HG03066 (cell line): Measurements from ENCODE around the gene KLHL14.

Experiments used
- ATAC-seq: cut with Tn5 transposase; IDR thresholded peaks from one replicate; pipeline ENCODE4 v1.9.1; 2021; ENCODE audit warnings: low read depth; ENCODE audit not compliant: unreplicated experiment

Gene KLHL14

DNA sequence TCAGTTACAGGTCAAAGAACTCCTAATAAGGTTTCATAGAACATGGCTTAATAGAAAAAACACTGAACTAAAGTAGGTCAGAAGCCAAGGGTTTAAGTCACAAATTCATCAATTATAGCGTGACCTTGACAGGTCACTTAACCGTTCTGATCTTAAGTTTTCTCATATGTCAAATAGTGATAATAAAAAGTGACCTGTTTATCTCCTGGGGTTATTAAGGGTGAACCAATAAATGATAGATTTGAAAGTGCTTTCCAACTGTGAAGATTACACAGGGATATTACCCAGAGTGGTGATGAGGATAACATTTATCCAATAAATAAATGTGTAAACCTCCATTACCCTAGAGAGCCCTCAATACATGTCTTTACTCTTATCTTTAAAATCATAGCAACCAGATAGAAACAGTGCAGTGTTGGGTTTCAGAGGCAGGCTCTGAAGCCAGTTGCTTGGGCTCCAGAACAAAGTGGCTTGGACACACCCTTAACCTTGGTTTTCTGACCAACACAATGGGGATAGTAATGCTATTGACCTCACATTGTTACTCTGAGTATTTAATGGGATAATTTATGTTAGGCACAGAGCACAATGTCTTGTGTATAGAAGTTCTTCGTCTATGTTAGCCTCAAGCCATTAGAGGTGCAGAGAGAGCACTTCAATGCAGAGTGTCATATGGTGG is 48.6 kb downstream of the KLHL14 start:
- ATAC-seq, result no peak

DNA sequence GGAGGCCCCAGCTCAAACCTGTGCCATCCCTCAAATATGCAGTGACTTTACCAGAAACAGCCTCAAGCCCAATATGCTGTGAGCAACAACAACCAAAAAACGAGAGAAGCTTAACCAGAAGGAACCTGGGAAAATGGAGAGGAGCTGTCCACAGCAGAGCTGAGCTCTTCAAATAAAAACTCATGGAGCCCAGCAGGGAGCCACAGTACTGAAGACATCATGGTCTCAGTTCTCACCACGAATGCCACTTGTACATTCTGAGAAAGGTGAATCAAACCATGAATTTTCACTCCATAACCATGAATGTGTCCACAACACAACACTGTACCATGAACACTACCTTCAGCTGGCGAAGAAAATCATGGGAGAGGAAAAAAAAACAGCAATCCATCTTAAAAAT is 50.5 kb downstream of the KLHL14 start:
- ATAC-seq, result no peak

DNA sequence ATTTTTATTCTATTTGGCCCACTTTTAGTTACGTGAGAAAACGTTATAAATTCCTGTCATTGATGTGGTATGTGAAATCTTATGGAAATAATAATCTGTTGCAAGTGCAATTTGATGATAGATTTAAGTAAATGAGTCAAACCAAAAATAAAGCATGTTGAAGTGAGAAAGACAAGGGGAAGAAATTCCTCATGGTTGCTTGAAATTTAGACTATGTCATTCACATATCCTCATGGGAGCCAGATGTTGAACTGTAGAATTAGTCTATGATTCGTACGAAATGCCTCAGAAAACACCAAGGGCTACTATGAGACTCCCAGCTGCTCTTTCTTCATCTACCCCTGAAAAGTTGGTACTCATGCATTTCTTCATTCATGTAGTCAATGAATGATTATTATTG is 55.7 kb downstream of the KLHL14 start:
- no peak for ATAC-seq

DNA sequence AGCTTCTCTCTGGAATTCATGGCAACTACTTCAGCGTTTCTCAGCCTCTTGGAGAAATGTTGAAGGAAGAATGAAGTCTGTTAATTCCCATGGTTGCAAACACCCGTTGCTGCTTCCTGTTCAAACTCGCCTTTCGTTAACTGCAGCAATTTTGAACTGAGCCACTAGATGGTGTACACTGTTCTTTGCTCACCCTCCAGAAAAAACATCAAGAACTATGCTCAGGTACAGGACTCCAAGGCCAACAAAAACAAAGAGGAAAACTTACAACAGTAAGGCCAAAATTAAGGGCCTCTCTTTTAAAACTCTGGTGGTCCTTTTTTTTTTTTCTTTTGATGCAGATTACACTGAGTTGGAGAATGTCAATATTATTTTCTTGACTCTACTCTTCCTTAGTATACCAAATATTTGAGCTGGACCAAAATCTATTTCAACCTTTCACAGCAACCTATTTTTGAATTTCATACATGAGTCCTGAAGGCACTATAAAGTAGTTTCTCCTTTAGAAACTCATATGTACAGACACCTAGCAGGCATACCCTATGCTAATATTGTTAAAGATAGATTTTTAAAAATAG is 58.2 kb downstream of the KLHL14 start:
- ATAC-seq, result peak; percentile 96

DNA sequence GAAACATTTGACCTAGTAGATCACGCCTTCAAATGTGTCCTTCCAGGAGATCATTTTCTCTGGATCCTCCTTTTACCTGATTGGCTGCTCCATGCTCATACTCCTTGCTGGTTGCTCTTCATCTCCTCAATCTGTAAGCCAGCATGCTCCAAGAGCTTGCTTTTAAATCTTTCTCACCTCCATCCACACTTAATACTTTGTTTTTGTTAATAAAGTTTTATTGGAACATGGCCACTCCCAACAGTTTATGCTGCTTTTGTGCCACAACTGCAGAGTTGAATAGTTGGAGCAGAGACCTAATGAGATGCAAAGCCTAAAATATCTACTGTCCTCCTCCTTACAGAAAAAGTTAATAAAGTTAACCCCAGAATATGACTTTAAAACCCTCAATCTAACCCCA is 60.0 kb downstream of the KLHL14 start:
- no peak for ATAC-seq

DNA sequence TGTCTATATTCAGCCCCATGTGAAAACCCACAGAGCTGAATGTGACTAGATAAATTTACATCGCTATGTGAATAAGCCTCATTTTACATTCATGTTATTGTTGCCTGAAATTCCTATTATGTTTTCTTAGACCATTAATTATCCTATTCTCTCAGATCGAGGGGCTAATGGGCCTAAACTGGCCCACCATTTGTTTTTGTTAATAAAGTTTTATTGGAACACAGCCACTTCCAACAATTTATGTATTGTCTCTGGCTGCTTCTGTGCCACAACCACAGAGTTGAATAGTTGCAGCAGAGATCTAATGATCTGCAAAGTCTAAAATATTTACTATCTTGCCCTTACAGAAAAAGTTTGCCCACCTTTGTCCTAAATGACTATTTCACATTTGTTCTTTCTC is 61.0 kb downstream of the KLHL14 start:
- no peak for ATAC-seq

DNA sequence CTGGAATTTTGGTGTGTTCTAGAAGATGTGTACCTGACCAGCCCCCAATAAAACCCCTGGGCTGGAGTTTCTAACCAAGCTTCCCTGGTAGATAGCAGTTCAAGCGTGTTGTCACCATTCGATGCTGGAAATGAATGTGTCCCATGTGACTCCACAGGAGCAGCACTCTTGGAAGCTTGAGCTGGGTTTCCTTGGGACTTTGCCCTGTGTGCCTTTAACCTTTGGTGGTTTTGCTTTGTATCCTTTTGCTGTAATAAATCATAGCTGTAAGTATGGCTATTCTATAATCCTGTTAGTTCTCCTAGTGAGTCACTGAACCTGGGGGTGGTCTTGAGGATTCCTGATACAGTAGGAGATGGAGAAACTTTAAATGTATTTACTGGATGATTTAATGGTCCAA is 65.2 kb downstream of the KLHL14 start:
- ATAC-seq, result no peak

DNA sequence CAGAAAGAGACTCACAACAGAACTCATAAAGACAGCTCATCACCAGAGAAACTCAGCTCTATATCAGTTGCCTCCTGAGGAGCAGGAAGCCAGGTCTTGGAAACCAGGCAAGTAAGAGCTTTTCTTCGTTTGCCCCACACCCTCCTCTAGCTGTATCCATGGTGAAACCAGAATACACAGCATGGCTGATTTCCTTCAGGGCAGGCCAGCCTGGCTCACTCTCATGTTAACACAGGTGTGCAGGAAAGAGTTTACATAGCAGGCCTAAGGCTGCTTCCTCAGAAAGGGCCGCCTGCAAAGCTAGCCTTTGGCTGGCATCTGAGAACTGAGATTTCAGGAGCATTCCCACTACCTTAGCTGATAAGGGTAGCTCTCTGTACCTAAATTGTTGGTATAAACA is 65.7 kb downstream of the KLHL14 start:
- no peak for ATAC-seq

DNA sequence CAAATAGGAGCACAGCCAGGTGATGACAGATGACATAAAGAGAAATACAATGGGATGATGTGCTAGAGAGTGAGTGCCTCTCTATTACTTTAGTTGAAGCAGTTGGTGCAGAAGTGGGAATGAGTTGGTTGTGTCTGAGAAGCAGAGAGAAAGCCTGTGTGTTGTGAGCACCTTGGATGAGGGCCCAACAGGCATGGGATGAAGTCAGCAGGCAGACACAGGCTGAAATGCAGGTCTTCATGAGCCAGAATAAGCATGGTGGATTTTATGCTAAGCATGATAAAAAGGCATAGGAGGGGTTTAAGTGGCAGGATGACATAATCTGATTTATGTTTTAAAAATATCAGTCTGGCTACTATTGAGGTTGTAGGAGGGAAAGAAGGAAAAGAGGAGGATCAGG is 71.5 kb downstream of the KLHL14 start:
- no peak for ATAC-seq

DNA sequence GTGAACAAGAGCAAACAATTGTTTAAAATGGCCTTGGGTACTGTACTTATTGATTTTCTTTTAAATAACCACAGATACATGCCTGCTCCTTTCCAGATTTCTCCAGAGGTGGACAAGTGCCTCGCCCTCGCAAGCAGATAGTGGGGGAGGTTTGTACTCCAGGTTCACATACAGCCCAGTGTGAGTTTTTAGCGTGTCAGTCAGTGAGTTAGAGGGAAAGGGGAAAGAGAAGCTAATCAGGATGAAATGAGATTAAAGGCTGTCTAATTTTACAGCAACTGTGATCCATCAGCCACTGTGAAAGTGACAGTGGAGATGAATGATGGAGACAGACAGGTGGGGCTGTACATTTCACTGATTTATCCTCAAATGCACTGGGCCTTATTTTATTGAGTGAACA is 74.7 kb downstream of the KLHL14 start:
- no peak for ATAC-seq

DNA sequence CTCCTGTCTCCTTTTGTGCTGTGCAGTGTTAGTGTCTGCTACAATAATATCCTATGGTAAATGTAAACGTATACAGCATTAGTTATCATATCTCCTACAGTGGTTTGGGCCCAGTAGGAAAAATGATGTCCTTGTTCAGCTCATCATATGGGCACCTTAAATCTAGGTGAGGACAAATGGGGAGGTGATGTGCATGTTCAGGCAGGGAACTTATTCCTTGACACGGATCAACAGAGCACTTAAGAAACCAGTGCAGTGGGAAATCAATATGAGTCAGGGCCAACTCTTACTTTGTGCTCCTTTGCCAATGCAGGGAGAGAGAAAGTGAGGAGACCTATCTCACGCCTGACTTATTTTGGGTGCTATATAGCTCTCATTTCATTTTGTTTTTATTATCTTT is 76.4 kb downstream of the KLHL14 start:
- no peak for ATAC-seq

DNA sequence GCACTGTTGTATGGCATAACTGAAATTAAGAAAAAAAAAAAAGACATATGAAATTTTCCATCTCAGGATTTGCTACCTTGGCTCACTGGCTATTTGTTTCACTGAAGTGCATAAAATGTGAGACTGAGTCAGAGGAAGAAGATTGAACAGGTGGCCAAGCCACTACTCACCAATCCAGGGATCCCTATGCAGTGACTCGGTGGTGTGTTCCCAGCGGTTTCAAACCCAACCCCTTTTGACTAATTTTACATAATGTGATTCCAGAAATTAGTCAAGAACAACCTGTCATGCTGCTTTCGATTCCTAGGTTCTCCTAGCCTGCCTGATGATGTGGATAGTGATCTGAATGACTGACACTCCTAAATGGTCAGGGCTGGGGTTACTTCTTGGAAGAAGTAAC is 77.3 kb downstream of the KLHL14 start:
- ATAC-seq, result no peak

DNA sequence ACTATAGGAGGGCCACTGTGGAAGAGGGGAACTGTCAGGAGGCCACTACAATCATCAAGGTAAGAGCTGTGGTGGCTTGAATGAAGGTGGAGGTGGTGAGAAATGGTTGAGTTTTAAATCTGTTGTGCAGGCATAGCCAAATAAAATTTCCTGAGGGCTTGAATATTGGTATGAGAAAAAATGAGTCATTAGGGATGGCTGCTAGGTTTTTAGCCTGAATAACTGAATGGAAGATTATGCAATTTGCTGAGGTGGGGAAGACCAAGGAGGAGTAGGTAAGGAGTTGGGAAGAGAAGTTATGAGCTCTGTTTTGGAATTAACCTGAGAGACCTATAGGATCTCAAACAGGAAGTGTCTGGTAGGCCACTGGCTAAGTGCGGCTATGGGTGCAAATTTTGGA is 84.0 kb downstream of the KLHL14 start:
- ATAC-seq, result no peak

DNA sequence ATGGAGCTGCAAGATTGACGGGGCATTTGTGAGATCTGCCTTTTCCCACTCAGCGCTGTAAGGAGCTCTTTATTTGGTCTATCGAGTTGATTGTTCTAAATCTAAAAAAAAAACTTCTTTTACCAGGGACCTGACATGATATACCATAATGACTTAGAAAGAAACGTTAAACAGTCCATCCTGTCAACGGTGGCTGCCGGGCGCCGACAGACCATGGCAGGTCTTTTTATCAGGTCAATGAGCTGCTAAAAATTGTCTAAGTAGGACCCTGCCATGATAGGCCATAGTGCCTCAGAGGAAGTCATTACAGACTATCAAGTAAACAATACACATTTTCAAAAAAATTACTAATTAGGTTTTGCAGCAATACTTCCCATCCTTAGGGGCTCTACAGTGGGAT is 87.9 kb downstream of the KLHL14 start:
- no peak for ATAC-seq

DNA sequence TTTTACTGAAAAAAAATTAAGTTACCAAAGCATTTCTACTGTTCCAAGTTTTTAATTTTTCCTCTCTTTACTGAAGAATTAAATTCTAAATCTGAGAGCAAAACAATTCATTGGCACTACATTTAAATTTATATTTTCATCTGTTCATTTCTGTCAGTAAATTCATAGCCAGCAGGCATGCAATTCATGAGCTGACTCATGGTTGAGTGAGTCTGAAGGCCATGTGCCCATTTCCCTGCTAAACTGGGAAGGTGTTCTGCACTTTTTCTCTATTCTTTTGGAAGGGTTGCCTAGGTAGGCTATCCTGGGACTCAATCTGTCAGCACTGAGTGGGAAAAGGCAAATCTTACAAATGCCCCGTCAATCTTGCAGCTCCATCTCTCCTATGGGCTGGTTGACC is 88.7 kb downstream of the KLHL14 start:
- no peak for ATAC-seq

DNA sequence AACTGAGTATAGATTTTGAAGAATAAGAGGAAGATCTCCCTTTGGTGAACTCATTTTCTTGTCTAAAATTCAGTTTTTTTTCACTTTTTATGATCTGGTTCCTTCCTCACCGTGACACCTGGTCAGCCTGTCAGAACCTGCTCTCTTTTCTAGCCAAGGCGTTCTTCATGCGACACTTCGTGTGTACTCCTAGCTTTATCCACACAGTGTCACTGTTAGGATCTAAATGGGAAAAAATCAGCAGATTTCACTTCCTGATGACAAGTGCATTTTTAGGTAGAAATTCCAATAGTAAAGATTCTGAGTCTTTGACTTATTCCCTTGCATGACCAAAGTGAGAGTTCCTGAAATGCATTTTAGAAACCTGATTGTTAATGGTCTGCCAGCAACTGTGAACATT is 89.8 kb downstream of the KLHL14 start:
- no peak for ATAC-seq

DNA sequence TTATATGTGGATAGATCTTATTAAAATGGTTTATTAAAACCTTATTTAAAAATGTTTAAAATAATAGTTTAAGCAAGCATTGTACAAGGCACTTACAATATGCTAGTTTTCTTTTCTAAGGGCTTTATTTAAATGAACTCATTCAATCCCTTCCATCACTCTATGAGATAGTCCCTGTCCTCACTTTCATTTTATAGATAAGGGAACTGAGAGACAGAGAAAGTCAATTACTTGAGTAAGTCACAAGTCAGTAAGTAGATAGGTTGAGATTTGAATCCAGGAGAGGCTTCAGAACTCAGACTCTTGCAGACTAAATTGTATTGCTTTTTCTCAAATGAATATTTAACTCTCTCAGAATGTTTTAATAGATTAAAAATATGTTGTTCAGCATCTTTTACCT is 95.2 kb downstream of the KLHL14 start:
- no peak for ATAC-seq

DNA sequence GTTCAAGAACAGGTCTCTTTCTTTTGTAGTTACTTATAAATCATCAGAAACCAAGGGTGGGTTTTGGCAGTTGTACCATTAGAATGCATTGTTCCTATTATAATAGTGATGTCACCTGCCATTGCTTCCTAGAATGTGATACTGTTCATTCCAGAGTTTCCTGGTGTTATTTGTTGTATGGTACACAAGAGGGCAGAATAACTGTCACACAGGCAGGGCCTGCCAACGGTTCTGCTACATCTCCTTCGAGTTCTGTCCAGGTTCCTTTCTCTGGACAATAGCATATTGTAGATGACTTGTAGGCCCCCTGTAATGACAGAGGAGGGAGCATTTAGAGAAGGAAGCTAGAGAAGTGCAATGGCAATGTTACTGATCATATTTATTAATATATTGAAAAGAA is 98.3 kb downstream of the KLHL14 start:
- ATAC-seq, result no peak

DNA sequence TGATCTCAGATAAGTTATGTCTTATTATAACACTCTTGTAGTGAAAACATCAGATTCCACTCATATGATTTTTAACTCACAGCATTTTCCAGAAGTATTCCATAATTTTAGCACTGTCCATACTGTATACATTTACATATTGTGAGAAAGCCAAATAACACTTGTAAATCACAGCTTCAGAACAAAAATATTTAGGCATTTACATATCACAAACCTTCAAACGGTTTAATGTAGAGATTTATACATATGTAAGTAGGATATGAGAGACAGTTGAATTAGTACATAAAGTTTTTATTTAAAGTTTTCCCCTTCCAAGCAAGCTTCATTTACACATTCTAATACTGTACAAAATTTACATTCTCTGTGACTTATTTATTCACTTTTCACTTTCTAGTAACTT is 100.4 kb downstream of the KLHL14 start:
- ATAC-seq, result no peak

DNA sequence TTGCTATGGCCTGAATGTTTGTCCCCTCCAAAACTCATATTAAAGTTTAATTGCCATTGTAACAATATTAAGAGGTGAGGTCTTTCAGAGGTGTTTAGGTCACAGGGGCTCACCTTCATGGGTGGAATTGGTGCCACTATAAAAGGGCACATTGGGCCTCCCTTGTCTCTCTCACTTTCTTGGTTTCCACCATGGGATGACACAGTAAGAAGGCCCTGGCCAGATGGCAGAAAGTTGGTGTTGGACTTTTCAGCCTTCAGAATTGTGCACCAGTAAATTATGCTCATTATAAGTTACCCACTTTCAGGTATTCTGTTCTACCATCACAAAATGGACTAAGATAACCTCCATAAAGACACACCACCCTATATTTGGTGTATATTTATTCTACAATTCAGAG is 102.1 kb downstream of the KLHL14 start:
- ATAC-seq, result no peak

DNA sequence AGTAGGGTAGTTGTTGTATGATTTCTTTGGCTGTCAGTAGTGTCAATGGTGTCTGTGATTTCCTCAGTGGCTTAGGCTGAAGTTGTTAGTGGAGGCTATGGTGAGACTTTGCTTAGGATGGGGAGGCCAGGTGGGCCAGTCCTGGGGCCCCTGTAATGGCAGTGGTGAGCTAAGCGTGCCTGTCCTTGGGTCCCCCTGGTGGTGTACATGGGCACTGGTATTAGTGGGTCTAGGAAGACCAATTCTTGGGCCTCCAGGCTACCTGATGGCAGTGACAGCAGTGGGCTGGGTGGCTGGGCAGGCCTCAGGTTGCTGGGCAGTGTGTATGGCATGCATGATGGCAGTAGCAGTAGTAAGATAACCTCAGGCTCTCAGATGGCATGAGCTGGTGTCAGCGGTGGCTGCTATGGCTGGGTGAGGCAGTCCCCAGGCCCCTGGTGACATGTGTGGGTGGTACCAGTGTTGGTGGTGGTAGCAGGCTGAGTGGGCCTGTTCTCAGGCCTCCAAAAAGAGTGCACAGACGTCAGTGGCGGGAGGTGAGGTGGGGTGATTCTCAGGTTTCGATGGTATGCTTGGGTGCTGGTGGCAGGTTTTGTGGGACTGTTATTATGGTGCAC is 103.2 kb downstream of the KLHL14 start:
- ATAC-seq, result no peak

DNA sequence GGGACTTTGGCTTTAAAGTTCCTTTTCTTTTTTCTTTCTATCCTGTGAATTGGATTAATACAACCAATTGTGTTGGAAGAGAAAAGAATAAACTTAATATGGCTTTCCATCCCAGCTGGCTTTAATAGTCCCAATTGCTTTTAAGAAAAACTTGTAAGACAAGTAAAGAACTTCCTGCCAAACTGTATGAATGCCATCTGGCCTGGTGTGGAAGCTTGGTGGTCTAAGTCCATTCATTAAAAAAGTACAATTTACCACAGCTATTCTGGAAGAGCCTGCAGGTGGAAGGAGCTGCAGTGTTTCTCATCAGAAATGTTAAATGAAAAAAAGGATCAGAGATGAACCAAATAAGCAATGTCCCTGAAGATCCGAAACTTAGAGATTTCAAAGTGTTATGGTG is 103.9 kb downstream of the KLHL14 start:
- no peak for ATAC-seq
